ENCODE data around the gene C1orf21. TPM values are rescaled to one million over a fixed set of nuclear protein-coding genes. Genes with fewer than 3 reads are reported as not detected.
"Not testable (repeated sequence)": the region's sequence is repeated elsewhere in the genome, so short reads cannot be mapped to it uniquely, and the experiment has no call there.

The C1orf21 gene
- total RNA-seq = 10 to 100 TPM; 68.1 to 81.1 TPM

- peak; percentile 91 for DNase-seq
- Histone ChIP-seq H3K4me1 (no peaks in the 10 kb centered on the region), H3K27ac (peak within 1 kb of the TSS; percentile 75), H3K9ac (ENCODE audit: low read depth in 2 of 2, low read length in 2 of 2) (peak within 1 kb of the TSS; percentile 89 to 92), H3K4me3 (peak within 1 kb of the TSS; percentile 80), H3K27me3 (no peaks in the 10 kb centered on the region), H3K9me3 (no peaks in the 10 kb centered on the region), H3K36me3 (no peaks in the 10 kb centered on the region)
- intact Hi-C loops (cut with DNase I) = loop anchor here (10.0 kb wide), 1 partner anchor 278 kb away; no protein-coding TSS in a partner anchor
- no peak for TF ChIP-seq CTCF (IDR thresholded peaks at IDR 0.05)
These were observed at the start of gene C1orf21 for GRCh38 chr1:184386312-184387068. Gene C1orf21, plus strand, starts transcription at chr1:184387029. Its CDS starts 90,481 bp downstream, at chr1:184477510.

- intact Hi-C loops (cut with DNase I); DNase-seq; H3K27me3 ChIP-seq; H3K9me3 ChIP-seq; H3K27ac ChIP-seq; H3K4me1 ChIP-seq; H3K36me3 ChIP-seq; H3K9ac ChIP-seq (ENCODE audit: low read depth in 2 of 2, low read length in 2 of 2); H3K4me3 ChIP-seq: not testable (repeated sequence)
These were observed 49.0 kb upstream of the C1orf21 start for GRCh38 chr1:184337865-184338264.

GRCh38 chr1:184340984-184341383 lies 45.8 kb upstream of the C1orf21 start:
- no peak overlapping the region for H3K9ac ChIP-seq (ENCODE audit: low read depth in 2 of 2, low read length in 2 of 2)
- no peak for TF ChIP-seq CTCF (IDR thresholded peaks at IDR 0.05)
- intact Hi-C loops (cut with DNase I) = no loop called here
- H3K4me3 ChIP-seq = no peak overlapping the region
- H3K4me1 ChIP-seq = no peaks in the 10 kb centered on the region
- H3K9me3 ChIP-seq = no peaks in the 10 kb centered on the region
- H3K27ac ChIP-seq = no peak overlapping the region
- no peaks in the 10 kb centered on the region for H3K27me3 ChIP-seq
- DNase-seq = no peak
- no peaks in the 10 kb centered on the region for H3K36me3 ChIP-seq

GRCh38 chr1:184350573-184350972 lies 36.3 kb upstream of the C1orf21 start:
- H3K4me1 ChIP-seq = no peaks in the 10 kb centered on the region
- intact Hi-C loops (cut with DNase I) = no loop called here
- no peaks in the 10 kb centered on the region for H3K36me3 ChIP-seq

GRCh38 chr1:184351416-184351975 lies 35.3 kb upstream of the C1orf21 start:
- no peaks in the 10 kb centered on the region for H3K4me1 ChIP-seq
- no peak for TF ChIP-seq CTCF (IDR thresholded peaks at IDR 0.05)

More at GRCh38 chr1:184350573-184350972, 36.3 kb upstream of the C1orf21 start:
- no peak overlapping the region for H3K9ac ChIP-seq (ENCODE audit: low read depth in 2 of 2, low read length in 2 of 2)
- H3K27ac ChIP-seq = no peak overlapping the region
- H3K9me3 ChIP-seq = no peaks in the 10 kb centered on the region
- no peaks in the 10 kb centered on the region for H3K27me3 ChIP-seq
- H3K4me3 ChIP-seq = no peak overlapping the region
- DNase-seq = no peak
- TF ChIP-seq CTCF (IDR thresholded peaks at IDR 0.05) = no peak

GRCh38 chr1:184352776-184353175 lies 34.1 kb upstream of the C1orf21 start:
- H3K36me3 ChIP-seq = no peaks in the 10 kb centered on the region
- intact Hi-C loops (cut with DNase I) = no loop called here
- H3K4me1 ChIP-seq = no peaks in the 10 kb centered on the region
- DNase-seq = no peak
- H3K4me3 ChIP-seq = no peak overlapping the region
- H3K9me3 ChIP-seq = no peaks in the 10 kb centered on the region
- H3K27me3 ChIP-seq = no peaks in the 10 kb centered on the region
- no peak for TF ChIP-seq CTCF (IDR thresholded peaks at IDR 0.05)
- H3K27ac ChIP-seq = no peak overlapping the region
- H3K9ac ChIP-seq (ENCODE audit: low read depth in 2 of 2, low read length in 2 of 2) = no peak overlapping the region

More at GRCh38 chr1:184351416-184351975, 35.3 kb upstream of the C1orf21 start:
- Histone ChIP-seq H3K4me3 (no peak overlapping the region), H3K36me3 (no peaks in the 10 kb centered on the region), H3K27me3 (no peaks in the 10 kb centered on the region), H3K9me3 (no peaks in the 10 kb centered on the region), H3K9ac (ENCODE audit: low read depth in 2 of 2, low read length in 2 of 2) (no peak overlapping the region), H3K27ac (no peak overlapping the region)
- intact Hi-C loops (cut with DNase I) = no loop called here
- no peak for DNase-seq
